Right lung (tissue), 5 donors: ENCODE measurements around the gene CD7. TPM values are rescaled to one million over a fixed set of nuclear protein-coding genes. Genes with fewer than 3 reads are reported as not detected.
A peak's percentile ranks its signal among the peaks of the same experiment; 100 is the strongest.

Experiments used
- DNase-seq, 2 donors: peaks; one replicate each; pipeline ENCODE4 v3.0.0-alpha.2; 2013
- polyA plus RNA-seq, 5 donors: library from polyadenylated mRNA; unstranded; fragments of 120-200 nt; gene quantifications; one replicate each; pipeline versions ENCODE4 v1.2.1 to v1.2.3, GENCODE V29; 2013; ENCODE audit warnings: inconsistent platforms in 1 of 5, low replicate concordance in 1 of 5; ENCODE audit not compliant: insufficient read length in 5 of 5, insufficient read depth in 1 of 5

The CD7 gene
- polyA plus RNA-seq, 5 donors, result 0.95 to 2.5 (median 1.2) TPM

GRCh38 chr17:82280537-82280936 is 36.9 kb downstream of the CD7 start:
- DNase-seq, result no peak

GRCh38 chr17:82278786-82279391 is 38.5 kb downstream of the CD7 start:
- DNase-seq, result no peak

- DNase-seq, result no peak
These were observed 39.1 kb downstream of the CD7 start for GRCh38 chr17:82278308-82278707.

DNA sequence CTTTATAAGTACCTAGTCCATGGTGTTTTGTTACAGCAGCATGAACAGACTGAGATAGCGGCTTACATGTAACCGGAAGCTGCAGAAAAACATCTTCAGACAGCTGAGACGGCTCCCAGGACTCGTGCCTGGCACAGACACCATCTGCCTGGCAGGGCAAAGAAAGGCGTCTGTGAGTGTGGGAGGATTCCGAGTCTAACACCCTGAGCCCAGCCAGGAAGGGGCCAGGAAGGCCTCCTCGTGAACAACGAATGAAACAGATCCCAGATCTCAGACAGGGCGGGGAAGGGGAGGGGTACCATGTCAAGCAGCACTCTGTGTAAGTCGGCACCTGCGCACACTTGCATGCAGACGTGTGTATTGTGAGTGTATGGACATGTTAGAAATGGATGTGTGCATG is 39.6 kb downstream of the CD7 start:
- DNase-seq, result no peak

GRCh38 chr17:82276938-82277337 is 40.5 kb downstream of the CD7 start:
- no peak for DNase-seq

DNA sequence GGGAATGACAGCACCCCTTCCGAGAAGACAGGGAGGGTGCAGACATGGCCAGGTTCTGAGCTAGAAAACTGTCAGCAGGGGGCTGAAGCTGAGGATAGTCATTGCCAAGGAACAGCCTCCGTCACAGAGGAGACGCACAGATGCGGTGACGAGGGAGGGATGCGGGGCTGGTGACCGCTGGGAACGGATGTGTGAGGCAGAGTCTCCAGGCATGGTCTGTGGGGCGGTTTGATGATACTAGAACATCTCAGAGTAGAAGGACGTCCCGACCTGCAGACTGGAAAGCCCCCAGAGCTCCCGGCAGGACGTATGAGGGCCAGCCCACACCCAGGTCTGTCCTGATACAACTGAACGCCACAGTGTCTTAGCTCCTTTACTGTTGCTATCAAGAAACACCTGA is 42.1 kb downstream of the CD7 start:
- no peak for DNase-seq

- no peak for DNase-seq
These were observed 43.0 kb downstream of the CD7 start for GRCh38 chr17:82274134-82275020.

DNA sequence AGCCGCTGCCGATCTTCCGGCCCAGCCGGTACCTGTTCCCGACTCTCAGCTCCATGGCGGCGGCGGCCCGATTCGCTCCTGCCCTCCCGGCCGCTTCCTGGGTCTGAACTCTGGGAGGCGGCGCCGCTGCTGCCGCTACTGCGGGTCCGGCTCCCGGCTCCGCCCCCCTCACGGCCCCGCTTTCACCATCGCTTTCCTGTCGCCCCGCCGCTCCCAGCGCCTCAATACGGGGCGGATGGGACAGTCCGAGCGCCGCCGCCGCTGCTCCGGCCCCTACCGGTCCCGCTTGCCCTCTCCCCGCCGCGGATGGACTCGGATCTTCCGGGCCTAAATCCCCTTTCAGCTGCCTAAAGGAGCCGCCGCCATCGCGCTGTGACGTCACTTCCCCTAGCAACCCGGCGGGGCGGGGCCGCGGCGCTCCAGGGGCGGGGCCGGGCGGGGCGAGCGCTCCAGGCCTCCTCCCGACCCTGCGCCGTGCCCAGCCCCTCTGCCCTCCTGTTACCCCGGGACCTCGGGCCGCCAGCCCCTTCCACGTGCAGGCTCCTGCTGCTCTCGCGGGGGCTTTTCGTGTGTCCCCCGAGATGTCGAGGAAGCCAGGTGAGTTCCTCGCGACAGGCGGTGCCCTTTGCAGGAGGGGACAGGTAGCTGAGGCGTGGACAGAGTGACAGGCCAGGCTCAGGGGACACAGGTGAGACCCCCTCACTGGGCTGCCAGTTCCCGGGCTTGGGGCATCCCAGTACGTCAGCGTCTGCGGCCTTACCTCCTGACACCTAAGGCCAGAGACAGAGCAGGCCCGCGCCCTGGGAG is 43.9 kb downstream of the CD7 start, which contains the start of gene CSNK1D:
TSS of gene CSNK1D (minus strand) at position 374 of the 807 bp plus-strand sequence. CDS start at position 55, 319 bp downstream.
- DNase-seq, result peak; percentile 93 to 96

- DNase-seq, result no peak
These were observed 44.7 kb downstream of the CD7 start for GRCh38 chr17:82272495-82273326.

DNA sequence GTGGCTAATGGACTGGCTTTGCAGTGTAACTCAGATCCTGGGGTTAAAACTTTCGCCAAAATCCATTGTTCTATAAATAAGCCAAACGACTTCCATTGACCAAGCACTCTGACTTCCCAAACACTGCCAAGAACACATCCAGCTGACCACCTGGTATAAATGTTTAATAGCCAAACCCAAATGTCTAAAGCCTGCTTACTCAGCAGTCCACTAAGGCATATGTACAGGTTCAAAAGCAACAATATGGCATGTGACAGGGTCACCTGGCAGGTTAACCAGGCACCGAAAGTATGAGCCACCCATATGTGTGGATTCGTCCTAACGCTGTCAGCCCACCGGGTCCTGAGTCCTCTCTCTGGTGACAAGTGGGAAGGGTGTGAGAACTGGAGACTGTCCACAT is 46.0 kb downstream of the CD7 start:
- no peak for DNase-seq

DNA sequence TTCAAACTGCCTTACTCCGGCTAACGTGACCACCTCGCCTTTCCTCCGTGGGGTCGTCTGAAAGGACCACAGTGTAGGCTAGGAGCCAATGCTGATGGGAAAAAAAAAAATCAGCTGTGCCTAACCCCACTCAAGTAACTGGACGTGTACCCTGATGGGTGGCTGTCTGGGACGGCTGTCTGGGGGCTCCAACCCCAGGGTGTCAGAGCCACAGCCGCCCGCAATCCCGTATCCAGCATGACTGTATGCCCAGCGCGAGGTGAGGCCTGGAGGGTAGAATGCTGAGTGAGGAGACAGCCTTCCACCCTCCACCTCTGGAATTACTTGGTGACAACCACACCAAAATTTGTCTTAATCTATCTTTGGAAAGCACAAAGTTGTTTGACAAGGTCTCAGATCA is 46.8 kb downstream of the CD7 start:
- no peak for DNase-seq

DNA sequence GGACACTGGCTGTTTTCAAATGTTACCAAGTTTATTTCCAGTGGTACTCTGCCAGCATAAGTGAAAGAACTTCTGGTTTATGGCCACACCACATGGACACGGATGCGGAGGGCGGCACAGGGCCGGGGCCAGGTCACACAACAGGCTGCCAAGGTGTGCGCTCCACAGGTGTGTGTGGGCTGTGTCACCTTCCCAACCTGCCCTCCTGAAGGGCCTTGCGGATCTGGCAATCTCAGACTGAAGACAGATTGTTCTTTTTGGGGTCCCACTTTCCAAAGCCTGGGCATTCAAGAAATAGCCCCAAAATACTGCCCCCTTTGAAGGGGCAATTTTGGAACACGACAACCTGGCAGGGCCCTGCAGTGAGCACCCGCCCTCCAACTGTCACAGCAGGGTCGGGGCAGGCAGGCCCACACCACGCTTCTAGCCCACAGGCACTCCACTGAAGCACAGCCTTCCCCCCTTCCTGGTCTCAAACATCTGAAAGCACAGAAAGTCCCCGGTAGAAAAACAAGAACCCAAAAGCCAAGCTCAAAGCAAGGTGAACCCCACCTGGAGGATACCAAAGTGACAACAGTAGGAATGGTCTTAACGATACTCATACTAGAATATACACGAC is 47.4 kb downstream of the CD7 start:
- no peak for DNase-seq

GRCh38 chr17:82269138-82269881 is 48.1 kb downstream of the CD7 start:
- DNase-seq, result no peak

- DNase-seq, result peak in 1 of 2 donors; percentile 39
These were observed 49.6 kb downstream of the CD7 start for GRCh38 chr17:82267575-82268379.

DNA sequence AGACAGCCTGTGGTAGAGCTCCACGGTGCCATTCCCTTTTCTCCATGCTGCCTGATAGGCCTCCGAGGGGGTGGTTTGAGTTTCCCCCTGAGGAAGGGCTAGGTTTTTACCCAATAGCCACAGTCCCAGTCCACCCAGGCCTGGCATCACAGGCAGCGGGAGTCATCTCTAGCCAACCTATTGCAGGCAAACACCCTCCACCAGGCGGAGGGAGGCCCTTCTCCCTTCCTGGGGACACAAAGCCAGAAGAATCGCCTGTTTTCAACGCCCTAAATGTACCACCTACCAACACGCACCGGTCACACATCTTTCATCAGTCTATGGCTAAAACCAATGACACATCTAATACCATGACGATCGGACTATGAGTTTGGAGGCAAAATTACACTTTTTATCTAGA is 51.3 kb downstream of the CD7 start:
- no peak for DNase-seq
